HG03439 (cell line): ENCODE data around the gene TMEM134.

Experiments
- ATAC-seq: cut with Tn5 transposase; IDR thresholded peaks from one replicate; pipeline ENCODE4 v1.9.1; 2021; ENCODE audit warnings: mild to moderate bottlenecking, moderate library complexity; ENCODE audit not compliant: unreplicated experiment

Gene TMEM134

DNA sequence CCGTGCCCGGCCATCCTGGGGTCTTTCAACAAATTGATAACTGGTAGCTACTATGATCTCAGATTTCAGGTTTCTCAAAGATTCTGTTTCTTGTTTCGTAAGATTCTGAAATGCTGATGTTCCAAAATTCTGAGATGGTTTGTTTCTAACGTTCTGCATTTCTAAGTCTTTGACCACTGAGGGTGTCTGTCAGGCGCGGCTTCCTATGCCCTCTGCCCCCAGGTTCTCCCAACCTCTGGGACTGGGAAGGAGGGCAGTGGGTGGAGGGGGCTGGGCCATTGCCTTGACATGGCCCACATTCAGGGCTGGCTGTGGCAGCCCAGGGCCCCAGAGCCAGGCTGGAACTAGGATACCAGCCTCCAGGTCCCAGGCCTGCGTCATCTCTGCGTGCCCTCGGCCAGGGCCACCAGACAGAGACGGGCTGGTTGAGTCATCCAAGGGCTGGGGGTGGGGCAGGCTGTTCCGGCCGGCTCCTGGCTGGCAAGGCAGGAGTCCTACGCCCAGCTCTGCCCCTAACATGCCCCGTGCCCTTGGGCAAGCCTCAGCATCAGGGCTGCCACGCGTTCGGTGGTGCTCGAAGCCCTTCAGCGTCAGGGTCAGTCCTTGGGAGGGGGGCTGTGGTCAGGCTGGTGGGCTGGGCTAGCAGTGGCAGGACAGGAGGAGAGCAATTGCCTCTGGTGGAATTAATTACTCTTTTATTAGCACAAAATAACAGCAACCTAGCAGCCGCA lies 5.2 kb downstream of the TMEM134 start:
- ATAC-seq, result no peak

DNA sequence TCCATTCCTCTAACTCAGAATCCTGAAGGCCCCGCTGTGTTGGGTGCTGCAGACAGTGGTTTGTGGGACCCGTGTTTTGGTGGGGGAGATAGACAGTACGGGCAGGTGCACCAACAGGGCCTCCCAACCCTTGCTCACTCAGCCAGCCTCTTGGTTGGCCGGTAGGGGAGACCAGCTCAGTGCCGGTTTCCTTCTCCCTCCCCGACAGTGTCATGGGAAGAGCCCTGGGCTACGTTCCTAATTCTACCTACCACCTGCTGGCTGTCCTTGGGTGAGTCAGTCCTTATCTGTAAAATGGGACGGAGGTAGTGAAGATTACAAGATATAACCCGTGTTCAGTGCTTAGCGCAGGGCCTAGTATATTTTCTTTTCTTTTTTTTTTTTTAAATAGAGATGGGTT lies 5.9 kb downstream of the TMEM134 start:
- ATAC-seq, result no peak

DNA sequence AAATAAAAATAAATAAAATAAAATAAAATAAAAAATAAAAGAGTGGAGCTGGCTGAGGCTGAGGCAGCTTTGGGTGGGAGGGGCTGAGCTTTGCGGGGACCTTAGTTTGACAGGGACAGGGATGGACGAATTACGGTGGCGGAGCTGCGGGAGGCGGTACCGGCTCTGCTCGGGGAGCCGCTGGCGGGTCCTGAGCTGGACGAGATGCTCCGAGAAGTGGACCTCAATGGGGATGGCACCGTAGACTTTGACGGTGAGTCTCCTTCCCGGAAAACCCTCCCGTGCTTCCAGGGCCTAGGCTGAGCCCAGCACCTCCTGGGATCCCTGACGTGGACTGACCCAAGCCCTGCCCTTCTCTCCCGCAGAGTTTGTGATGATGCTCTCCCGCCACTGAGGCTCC lies 10.8 kb downstream of the TMEM134 start:
- ATAC-seq, result no peak

DNA sequence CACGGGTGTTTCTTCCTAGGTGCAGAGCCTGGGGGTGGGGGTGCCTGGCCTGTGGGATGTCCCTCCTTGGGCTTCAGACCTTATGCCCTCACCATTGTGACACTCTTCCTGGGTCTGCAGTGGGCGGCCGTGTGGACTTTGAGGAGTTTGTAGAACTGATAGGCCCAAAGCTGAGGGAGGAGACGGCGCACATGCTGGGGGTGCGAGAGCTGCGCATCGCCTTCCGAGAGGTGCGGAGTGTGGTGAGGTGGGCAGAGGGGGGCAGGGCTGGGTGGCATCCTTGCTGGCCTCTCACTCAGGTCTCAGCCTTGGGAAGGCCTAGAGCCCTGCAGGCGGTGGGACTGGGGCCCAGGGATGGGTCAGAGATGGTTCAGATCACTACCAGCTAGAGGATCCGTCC lies 11.6 kb downstream of the TMEM134 start:
- ATAC-seq, result no peak

DNA sequence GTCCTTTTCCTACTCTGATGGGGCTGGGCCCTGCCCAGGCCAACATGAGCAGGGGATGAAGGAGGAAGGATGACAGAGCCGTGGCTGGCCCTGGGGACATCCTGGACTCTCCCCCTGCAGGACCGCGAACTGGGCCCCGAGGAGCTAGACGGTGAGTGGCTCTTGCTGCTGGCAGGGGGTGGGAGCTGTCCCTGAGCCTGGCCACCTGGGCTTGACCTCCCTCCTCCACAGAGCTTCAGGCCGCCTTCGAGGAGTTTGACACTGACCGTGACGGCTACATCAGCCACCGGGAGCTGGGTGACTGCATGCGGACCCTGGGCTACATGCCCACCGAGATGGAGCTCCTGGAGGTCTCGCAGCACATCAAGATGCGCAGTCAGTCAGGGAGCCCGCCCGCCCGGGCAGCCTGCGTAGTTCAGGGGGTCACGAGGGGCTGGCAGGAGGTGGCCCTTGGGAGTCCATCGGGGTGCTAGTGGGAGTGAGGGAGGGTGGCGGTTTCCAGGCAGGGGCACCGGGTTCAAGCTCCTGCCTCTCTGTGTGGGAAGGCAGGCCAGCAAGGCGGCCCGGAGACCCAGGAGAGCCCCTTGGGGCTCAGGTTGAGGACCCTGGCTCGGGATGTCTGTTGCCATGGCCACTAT lies 12.9 kb downstream of the TMEM134 start:
- no peak for ATAC-seq

DNA sequence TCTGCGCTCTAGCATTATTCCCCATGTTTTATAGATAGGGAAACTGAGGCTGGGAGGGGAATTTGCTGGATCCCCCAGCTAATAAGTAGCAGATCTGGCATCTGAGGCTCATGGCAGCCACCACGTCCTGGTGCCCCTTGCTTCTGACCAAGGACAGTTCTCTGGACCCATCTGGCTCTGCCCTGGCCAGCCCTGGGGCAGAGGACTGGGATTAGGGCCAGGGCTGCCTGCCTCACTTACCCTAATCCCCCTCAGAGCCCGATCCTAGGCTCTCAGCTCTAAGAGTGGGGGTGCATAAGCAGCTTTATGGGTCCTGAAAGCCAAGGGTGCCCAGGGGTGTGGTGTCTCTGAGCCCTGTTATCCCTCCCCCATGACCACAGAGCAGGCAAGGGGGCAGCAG lies 14.0 kb downstream of the TMEM134 start, which contains the start of gene CABP4:
TSS of gene CABP4 (plus strand) at position 301 of the 400 bp plus-strand sequence. CDS start at position 371, 70 bp downstream.
- no peak for ATAC-seq

DNA sequence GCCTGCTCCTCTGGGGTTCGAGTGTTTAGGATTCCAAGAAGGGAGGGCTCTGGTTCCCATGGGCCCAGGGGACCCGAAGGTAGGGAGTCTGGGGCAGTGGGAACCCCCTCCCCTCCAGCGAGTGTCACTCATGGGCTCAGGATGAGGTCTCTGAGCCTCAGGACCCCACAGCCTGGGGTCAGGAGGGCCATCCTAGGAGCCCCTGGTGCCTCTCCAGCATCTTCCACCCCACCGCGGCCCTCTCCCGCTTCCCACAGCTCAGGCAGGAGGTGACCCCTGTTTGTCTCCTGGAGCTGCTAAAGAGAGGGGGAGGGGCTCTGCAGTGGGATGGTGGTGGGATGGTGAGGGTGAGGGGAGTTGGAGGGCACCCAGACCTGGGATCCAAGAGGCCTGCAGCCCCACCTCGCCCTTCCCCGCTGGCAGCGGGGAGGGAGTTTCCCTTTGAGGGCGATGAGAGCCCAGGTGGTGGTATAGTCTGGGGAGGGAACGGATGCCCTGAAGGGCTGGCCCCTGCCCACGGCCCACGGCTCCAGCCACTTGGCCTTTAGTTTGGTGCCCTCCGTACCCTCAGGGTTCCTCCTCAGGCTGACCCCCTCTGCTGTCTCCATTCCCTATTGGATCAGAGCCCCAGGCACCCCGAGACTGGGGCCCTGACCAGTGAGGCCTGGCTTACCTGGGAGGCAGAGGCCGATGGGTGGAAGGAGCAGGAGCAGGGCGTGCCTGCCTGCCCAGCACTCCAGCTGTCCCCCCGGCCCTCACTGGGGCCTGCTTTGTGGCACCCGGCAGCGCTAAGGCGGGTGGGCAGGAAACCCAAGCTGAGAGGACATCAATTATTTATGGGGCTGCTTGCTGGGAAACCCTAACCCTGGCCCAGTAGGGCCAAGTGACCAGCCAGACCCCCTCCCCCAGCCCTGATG lies 15.0 kb downstream of the TMEM134 start:
- ATAC-seq, result no peak

DNA sequence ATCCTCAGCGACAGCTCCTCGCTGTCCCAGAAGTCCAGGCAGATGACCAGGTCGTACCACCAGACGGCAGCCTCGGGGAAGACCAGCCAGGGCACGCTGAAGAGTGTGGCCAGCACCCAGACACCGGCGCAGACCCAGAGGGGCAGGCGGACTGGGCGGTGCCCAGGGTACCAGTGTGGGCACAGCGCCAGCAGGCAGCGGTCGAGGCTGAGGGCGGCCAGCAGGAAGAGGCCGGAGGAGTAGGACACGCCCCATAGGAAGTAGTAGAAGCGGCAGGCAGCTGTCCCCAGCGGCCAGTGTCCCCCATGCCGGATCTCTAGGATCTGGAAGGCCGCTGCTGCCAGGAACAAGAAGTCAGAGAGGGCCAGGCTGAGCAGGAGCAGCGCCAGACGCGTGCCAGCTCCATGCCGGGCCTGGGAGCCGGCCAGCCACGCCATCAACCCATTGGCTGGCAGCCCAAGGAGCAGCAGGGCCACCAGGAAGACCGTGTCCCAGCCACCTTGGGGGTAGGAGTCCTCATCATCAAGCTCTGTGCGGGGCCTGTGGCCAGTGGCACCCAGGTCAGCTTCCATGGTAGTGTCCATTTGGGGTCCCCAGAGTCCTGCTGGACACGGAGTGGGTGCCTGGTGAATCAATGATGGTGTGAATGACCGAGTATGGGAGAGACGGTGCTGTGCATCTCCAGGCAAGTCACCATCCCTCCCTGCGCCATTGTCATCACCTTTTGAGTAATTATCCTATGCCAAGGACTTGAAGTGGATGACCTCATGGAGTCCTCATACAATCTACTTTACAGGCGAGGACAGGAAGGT lies 16.7 kb downstream of the TMEM134 start, which contains the start of gene GPR152:
TSS of gene GPR152 (minus strand) at position 589 of the 812 bp plus-strand sequence. CDS start at position 584, 5 bp downstream.
- ATAC-seq, result no peak

DNA sequence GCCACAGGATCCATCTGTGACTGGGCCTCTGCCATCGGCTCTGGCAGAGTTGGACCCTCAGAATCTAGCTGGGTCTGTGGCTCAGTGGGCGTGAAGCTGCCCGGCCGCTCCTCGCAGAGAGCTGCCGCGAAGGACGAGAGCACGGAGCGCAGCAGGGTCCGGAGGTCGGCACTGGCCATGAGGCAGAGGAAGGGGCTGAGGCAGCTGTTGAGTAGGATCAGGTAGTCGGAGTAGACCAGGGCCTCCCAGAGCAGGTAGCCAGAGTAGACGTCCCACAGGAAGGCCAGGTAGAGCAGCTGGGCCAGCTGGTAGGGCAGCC lies 17.4 kb downstream of the TMEM134 start:
- ATAC-seq, result no peak

DNA sequence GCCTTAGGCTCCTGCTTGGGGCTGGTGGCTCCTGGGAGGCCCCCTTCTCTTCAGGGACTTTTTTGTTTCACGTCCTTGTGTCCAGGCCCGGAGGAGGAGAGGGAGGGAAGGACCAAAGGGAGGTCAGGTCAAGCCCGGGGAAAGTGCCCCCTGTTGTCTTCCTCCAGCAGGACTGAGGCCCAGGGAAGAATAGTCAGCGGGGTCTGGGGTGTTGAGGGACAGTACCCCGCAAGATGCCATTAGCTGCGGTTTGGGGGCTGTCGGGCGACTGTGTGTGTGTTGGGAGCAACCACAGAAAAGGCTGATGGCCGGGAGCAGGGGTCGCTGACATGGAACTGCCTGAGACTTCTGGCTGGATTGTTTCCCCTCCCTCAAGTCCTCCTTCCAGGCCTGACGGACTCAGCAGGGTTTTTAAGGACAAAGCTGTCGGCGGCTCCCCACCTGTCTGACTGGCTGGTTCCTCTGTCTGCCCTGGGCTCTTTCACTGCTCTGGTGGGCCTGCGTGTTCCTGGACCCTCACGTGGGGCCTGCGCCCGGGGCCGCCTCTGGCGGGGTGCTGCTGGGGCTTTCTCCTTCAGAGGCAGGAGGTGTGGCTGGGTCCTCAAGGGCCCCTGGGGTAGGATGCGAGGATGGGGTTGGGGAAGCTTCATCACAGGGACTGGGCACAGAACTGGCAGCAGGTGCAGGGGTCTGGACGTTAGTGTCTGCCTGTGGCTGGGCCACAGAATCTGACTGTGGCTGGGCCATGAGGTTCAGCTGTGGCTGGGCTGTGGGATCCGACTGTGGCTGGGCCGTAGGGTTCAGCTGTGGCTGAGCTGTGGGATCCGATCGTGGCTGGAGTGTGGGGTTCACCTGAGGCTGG lies 18.0 kb downstream of the TMEM134 start:
- no peak for ATAC-seq

DNA sequence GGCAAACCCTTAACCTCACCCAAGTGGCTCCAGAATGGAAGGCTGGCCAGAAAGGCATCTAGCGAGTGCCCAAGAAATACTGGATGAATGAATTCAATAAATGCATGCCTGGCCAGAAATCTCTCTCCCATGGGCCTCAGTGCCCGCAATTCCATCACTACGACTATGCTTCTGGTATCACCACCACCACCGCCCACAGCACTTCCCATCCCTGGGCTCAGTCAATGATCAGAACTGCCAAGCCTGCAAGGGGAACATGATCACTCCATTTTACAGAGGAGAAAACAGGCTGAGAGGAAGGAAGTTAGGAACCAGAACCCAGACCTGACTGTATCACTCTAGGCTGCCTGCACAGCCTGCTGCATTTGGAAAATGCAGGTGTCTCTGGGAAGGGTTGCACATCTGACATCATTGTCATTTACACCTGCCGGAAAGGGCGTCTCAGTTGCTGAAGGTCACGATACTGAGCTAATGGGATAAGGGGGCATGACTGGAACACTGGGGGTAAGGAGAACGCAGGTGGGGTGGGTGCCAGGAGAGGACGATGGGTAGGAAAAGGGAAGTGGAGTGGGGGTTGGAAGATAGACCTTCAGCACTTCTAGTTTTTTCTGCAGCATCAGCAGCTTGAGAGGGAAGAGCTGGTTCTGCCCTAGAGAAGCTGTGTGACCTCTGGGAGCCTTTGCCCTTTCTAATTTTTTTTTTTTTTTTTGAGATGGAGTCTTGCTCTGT lies 19.8 kb downstream of the TMEM134 start:
- no peak for ATAC-seq

DNA sequence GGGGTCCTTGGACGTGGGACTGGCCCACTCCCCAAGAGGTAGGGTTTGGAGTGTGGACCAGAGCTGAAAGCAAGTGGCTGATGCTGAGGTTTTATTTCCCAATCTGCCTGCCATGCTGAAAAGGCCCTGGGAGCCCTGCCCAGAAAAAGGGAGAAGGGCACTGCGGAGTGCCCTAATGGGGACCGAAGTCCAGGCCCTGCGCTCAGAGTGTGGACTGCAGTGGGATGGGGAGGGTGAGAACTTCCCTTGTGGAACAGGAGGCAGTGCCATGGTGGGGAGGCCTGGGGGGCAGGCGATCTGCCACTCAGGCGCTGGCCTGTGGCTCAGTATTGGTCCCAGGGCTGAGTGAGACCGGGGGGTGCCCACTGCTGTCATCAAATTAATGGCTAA lies 20.8 kb downstream of the TMEM134 start:
- no peak for ATAC-seq

DNA sequence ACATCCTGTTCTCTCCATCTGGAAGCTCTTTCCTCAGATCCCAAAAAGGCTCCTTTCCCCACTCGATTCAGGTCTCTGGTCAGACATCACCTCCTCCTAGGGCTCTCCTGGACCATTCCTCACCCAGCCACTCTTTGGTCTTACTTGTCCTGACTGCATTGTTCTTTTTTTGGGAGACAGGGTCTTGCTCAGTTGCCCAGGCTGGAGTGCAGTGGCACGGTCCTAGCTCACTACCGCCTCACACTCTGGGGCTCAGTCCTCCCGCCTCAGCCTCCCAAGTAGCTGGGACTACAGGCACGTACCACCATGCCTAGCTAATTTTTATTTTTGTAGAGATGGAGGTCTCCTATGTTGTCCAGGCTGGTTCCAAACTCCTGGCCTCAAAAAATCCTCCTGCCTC lies 23.5 kb downstream of the TMEM134 start:
- ATAC-seq, result no peak

DNA sequence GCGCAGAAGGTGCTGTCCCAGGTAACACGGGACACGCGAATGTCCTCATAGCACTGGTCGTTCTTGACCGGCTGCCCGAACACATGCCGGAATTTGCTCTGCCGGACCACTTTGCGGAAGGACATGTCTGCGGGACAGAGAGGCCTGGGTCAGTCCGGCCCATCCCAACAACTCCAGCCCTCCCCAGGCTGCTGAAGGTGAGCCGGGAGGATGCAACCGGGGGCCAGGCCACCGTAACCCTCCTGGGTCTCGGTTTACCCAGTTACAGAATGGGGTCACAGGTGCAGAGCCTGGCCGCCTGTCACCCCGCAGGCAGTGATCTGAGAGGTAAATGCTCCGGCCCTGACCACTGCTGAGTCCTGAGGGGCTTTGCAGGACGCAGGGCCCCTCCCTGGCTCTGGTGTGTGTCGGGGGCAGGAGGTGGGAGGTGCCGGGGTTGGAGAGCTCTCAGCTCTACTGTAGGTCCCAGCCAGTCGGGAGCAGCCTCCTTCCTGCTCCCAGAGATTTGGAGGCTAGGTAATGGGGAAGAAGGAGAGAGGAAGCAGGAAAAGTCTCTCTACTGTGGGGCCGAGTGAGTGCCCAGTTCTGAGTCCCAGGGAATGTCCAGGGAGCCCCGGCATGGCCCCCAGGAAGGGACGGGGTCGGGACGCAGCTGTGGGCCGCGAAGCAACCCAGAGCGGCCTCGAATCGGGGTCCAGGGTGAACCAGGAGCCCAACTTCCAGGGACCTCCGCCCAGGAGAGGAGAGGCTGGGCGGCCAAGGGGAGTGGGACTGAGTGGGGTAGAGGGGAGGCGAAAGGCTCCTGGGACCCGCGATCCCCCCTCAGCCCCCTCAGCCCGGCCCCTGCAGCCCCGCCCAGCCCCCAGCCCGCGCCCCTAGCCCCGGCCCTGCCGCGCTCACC lies 26.3 kb downstream of the TMEM134 start:
- ATAC-seq, result no peak

DNA sequence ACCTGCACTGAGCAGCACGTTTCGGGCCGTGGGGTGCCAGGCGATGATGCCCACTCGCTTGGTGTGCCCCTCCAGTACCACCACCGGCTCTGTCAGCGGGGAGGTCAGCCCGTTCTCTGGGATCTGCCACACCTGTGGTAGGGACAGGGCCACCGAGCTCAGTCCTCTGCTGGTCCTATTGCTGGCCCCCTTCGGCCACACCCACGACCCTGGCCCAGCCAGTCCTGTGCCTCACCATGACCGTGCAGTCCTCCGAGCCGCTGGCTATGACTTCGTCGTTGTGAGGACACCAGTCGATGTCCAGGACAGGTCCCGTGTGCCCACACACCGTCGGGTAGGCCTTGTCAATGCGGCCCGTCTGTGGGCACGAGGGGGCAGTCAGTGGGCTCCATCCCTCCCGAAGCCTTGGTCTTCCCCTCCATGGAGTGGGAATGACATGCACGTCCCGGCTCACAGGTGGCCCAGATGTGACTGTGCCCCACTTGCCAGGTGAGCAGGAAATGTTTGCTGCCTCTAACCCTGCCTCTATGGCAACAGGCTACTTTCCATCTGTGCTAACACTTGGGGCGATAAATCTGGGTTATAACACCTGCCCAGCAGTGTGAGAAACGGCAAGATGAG lies 27.2 kb downstream of the TMEM134 start:
- no peak for ATAC-seq

DNA sequence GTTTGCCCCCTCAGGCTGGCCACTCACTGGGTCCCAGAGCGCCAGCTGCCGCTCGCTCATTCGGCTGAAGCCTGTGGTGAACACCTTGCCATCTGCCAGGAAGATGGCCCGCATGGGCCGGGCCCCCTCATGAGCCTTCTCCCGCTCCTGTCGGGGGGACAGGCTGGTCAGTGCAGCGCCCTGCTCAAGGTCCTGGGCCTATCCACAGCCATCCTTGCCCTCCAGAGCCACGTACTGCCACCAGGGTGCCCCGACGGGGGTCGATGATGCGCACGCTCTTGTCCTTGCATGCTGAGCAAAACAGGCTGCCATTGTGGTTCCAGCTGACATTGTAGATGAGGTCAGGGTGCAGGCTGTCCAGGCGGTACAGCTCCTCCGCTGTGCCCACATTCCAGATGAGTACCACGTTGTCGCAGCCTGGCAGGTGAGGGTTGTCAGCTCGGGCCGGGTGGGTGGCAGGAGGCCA lies 27.9 kb downstream of the TMEM134 start:
- ATAC-seq, result no peak

DNA sequence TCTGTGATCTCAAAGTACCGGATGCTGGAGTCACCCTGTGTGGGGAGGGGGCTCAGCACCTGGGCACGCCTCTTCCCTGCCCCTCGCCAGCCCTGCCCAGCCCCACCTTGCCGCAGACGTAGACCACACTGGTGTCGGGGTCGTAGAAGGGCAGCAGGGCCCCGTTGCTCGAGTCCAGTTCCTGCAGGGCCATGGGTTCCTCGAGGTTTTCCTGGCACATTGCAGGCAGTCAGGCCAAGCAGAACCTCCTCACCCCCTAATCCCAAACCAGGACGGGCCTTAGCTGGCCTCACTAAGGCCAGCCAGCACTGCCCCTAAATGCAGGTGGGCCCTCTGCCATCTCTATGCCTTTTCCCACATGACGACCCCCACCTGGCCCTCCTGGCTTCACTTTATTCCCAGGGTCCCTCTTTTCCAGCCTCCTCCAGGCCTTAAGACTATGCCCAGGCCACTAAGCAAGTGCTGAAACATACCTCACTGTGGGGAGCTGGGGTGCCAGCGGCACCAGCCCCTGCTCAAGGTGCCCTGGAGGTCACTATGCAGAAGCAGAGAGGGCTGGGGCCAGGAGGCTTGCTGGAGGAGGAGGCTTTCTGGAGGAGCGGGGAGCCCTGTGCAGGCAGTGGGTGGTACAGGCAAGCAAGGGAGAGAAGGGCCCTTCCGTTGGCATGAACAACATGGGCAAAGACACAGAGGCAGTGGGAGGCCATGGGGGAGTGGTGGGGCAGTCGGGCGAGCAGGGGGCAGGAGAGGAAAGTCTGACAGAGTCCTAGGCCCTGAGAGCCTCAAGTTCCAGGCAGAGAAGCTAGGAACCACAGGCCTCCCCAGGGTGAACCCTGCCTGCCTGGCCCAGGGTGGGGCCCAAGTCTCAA lies 28.6 kb downstream of the TMEM134 start:
- no peak for ATAC-seq
